Suprapubic skin (tissue), 4 donors: ENCODE measurements around the gene PLAU. TPM values are rescaled to one million over a fixed set of nuclear protein-coding genes. Genes with fewer than 3 reads are reported as not detected.

Source experiments
- DNase-seq, 2 donors: peaks; one replicate each; pipeline ENCODE4 v3.0.0-alpha.2; 2019; ENCODE audit warnings: low spot score in 2 of 2
- H3K27ac ChIP-seq: fragments of 200-600 bp; sonication (generic); one replicate; pipeline ENCODE4 v1.5.1; 2019
- H3K27me3 ChIP-seq: fragments of 200-600 bp; sonication (generic); one replicate; pipeline ENCODE4 v1.5.1; 2019
- H3K36me3 ChIP-seq: fragments of 200-600 bp; sonication (generic); one replicate; pipeline ENCODE4 v1.5.1; 2019
- H3K4me1 ChIP-seq: fragments of 200-600 bp; sonication (generic); one replicate; pipeline ENCODE4 v1.5.1; 2019
- H3K4me3 ChIP-seq: fragments of 200-600 bp; sonication (generic); one replicate; pipeline ENCODE4 v1.5.1; 2019; ENCODE audit warnings: mild to moderate bottlenecking
- H3K9me3 ChIP-seq: fragments of 200-600 bp; sonication (generic); one replicate; pipeline ENCODE4 v1.5.1; 2019
- CTCF ChIP-seq, 2 donors: fragments of 200-600 bp in 1 of 2; fragments of 450-650 bp in 1 of 2; sonication (generic) in 1 of 2; IDR thresholded peaks; one replicate each; pipeline ENCODE4 v1.5.1; 2016 to 2019; ENCODE audit warnings: antibody characterized with exemption in 2 of 2, mild to moderate bottlenecking in 1 of 2, moderate library complexity in 1 of 2
- EP300 ChIP-seq: sonication (generic); formaldehyde crosslinking; IDR thresholded peaks from one replicate; pipeline ENCODE4 v1.6.1; 2017; ENCODE audit warnings: antibody characterized with exemption
- POLR2A ChIP-seq, 2 donors: fragments of 450-650 bp; IDR thresholded peaks; one replicate each; pipeline ENCODE4 v1.6.1; 2017; ENCODE audit warnings: antibody characterized with exemption in 2 of 2, mild to moderate bottlenecking in 2 of 2, moderate library complexity in 2 of 2
- POLR2AphosphoS5 ChIP-seq, 3 donors: sonication (generic); formaldehyde crosslinking; IDR thresholded peaks; one replicate each; pipeline ENCODE4 v1.6.1; 2017; ENCODE audit warnings: antibody characterized with exemption in 3 of 3
- WGBS: methylation state at CpG from one replicate; pipeline ENCODE4 v1.1.5; 2018; 5-methylcytosine and 5-hydroxymethylcytosine counted together
- total RNA-seq, 4 donors: library from RNA; depleted of rRNA; stranded (reverse); fragments of >200 nt; gene quantifications; one replicate each; pipeline ENCODE4 v1.1.0, GENCODE V29; 2016

PLAU gene
- total RNA-seq, 4 donors from 2014 or later: 8.4 to 19.1 (median 10.8) TPM

- Histone ChIP-seq H3K27me3 (no peaks in the 10 kb centered on the region), H3K27ac (no peak overlapping the region), H3K9me3 (no peaks in the 10 kb centered on the region), H3K4me1 (peaks cover 45% of the 10 kb centered on the region), H3K36me3 (peaks cover 19% of the 10 kb centered on the region), H3K4me3 (no peak overlapping the region)
- 100% methylated on average over 1 of the region's 5 CpGs for WGBS
- no peak for DNase-seq
- TF ChIP-seq CTCF (IDR thresholded peaks at IDR 0.05): no peak
- TF ChIP-seq EP300: no peak
- TF ChIP-seq POLR2AphosphoS5 (IDR thresholded peaks at IDR 0.05): no peak
- TF ChIP-seq POLR2A (IDR thresholded peaks at IDR 0.05): no peak
These were observed 42.2 kb upstream of the PLAU start for GRCh38 chr10:73868655-73869195.

- Histone ChIP-seq H3K27ac (no peak overlapping the region), H3K36me3 (peaks cover 19% of the 10 kb centered on the region), H3K4me3 (no peak overlapping the region), H3K9me3 (no peaks in the 10 kb centered on the region), H3K27me3 (no peaks in the 10 kb centered on the region), H3K4me1 (peaks cover 50% of the 10 kb centered on the region)
- 65% methylated on average over 8 of the region's 8 CpGs for WGBS
- no peak for DNase-seq
- TF ChIP-seq EP300: no peak
- no peak for TF ChIP-seq POLR2AphosphoS5 (IDR thresholded peaks at IDR 0.05)
- no peak for TF ChIP-seq POLR2A (IDR thresholded peaks at IDR 0.05)
- no peak for TF ChIP-seq CTCF (IDR thresholded peaks at IDR 0.05)
These were observed 39.4 kb upstream of the PLAU start for GRCh38 chr10:73871295-73872189.

- no peak for DNase-seq
- Histone ChIP-seq H3K36me3 (peaks cover 19% of the 10 kb centered on the region), H3K4me1 (peaks cover 47% of the 10 kb centered on the region), H3K27ac (no peak overlapping the region), H3K4me3 (peak overlapping the region; percentile 90), H3K9me3 (no peaks in the 10 kb centered on the region), H3K27me3 (no peaks in the 10 kb centered on the region)
- WGBS: 41% methylated on average over 5 of the region's 5 CpGs
- no peak for TF ChIP-seq POLR2AphosphoS5 (IDR thresholded peaks at IDR 0.05)
- no peak for TF ChIP-seq CTCF (IDR thresholded peaks at IDR 0.05)
- TF ChIP-seq EP300: no peak
- TF ChIP-seq POLR2A (IDR thresholded peaks at IDR 0.05): no peak
These were observed 38.7 kb upstream of the PLAU start for GRCh38 chr10:73872190-73872710.

GRCh38 chr10:73873142-73873837 lies 37.6 kb upstream of the PLAU start:
- Histone ChIP-seq H3K27me3 (no peaks in the 10 kb centered on the region), H3K27ac (no peak overlapping the region), H3K4me3 (peak overlapping the region; percentile 90), H3K36me3 (peaks cover 16% of the 10 kb centered on the region), H3K4me1 (peaks cover 47% of the 10 kb centered on the region), H3K9me3 (no peaks in the 10 kb centered on the region)
- DNase-seq: no peak
- WGBS: 55% methylated on average over 21 of the region's 33 CpGs
- no peak for TF ChIP-seq CTCF (IDR thresholded peaks at IDR 0.05)
- no peak for TF ChIP-seq POLR2AphosphoS5 (IDR thresholded peaks at IDR 0.05)
- TF ChIP-seq EP300: no peak
- TF ChIP-seq POLR2A (IDR thresholded peaks at IDR 0.05): no peak
